Lower lobe of right lung (tissue), 2 donors: ENCODE measurements around the gene CDCA5. TPM values are rescaled to one million over a fixed set of nuclear protein-coding genes. Genes with fewer than 3 reads are reported as not detected.

Experiments
- ATAC-seq, 2 donors: fragments of 200-7000 bp; cut with Tn5 transposase; one replicate each; pipeline ENCODE4 v1.9.1; 2020 to 2022; ENCODE audit warnings: mild to moderate bottlenecking in 2 of 2, moderate library complexity in 2 of 2
- DNase-seq: peaks from one replicate; pipeline ENCODE4 v3.0.0-alpha.2; 2020
- H3K27ac ChIP-seq: fragments of 200-600 bp; one replicate; pipeline ENCODE4 v1.8.0; 2022
- H3K27me3 ChIP-seq: fragments of 200-600 bp; one replicate; pipeline ENCODE4 v1.8.0; 2022; ENCODE audit warnings: low read depth
- H3K36me3 ChIP-seq: fragments of 200-600 bp; one replicate; pipeline ENCODE4 v1.8.0; 2022; ENCODE audit warnings: mild to moderate bottlenecking
- H3K4me1 ChIP-seq: fragments of 200-600 bp; one replicate; pipeline ENCODE4 v1.8.0; 2022
- H3K4me3 ChIP-seq: fragments of 200-600 bp; one replicate; pipeline ENCODE4 v1.8.0; 2022; ENCODE audit warnings: mild to moderate bottlenecking
- H3K9me3 ChIP-seq: fragments of 200-600 bp; one replicate; pipeline ENCODE4 v1.8.0; 2022
- CTCF ChIP-seq: fragments of 200-600 bp; IDR thresholded peaks from one replicate; pipeline ENCODE4 v1.8.0; 2022; ENCODE audit warnings: antibody characterized with exemption, mild to moderate bottlenecking
- intact Hi-C: fragments of 100-400 bp; cut with DNase I; formaldehyde crosslinking; loops from one replicate; pipeline ENCODE4 v1.11.0; 2022
- total RNA-seq: library from RNA; stranded (reverse); fragmentation: NEBNext Ultra II Directional; extraction: Animal tissue kit (Norgen Biotek cat#: 25700); gene quantifications from one replicate; pipeline ENCODE4 v1.2.1, GENCODE V29; 2021
- donor health status: DM: no; HTN: yes; CAD: no; lungs with severe emphysema.

CDCA5 gene
- total RNA-seq, 1 donor from 2014 or later, result 2.8 TPM

GRCh38 chr11:65113839-65114238 is 30.0 kb upstream of the CDCA5 start:
- Histone ChIP-seq H3K36me3 (peaks cover 39% of the 10 kb centered on the region), H3K9me3 (no peaks in the 10 kb centered on the region), H3K27me3 (no peaks in the 10 kb centered on the region), H3K4me1 (peaks cover 50% of the 10 kb centered on the region), H3K27ac (peak overlapping the region; percentile 74), H3K4me3 (no peak overlapping the region)
- intact Hi-C loops, result no loop called here
- ATAC-seq (no peak), DNase-seq (no peak)
- no peak for TF ChIP-seq CTCF

GRCh38 chr11:65113361-65113756 is 29.5 kb upstream of the CDCA5 start:
- Histone ChIP-seq H3K4me1 (peaks cover 50% of the 10 kb centered on the region), H3K27ac (peak overlapping the region; percentile 74), H3K4me3 (peak overlapping the region; percentile 60), H3K27me3 (no peaks in the 10 kb centered on the region), H3K9me3 (no peaks in the 10 kb centered on the region), H3K36me3 (peaks cover 39% of the 10 kb centered on the region)
- DNase-seq, result no peak
- intact Hi-C loops, result no loop called here
- ATAC-seq, result no peak
- no peak for TF ChIP-seq CTCF

GRCh38 chr11:65112546-65113360 is 28.9 kb upstream of the CDCA5 start:
- H3K4me3 ChIP-seq, result peak overlapping the region; percentile 60
- intact Hi-C loops, result no loop called here
- ATAC-seq (peak; percentile 77 to 80), DNase-seq (peak; percentile 83)
- no peaks in the 10 kb centered on the region for H3K9me3 ChIP-seq
- H3K36me3 ChIP-seq, result peaks cover 39% of the 10 kb centered on the region
- H3K4me1 ChIP-seq, result peaks cover 50% of the 10 kb centered on the region
- H3K27me3 ChIP-seq, result no peaks in the 10 kb centered on the region
- peak; percentile 92 for TF ChIP-seq CTCF
- peak overlapping the region; percentile 74 for H3K27ac ChIP-seq

- Histone ChIP-seq H3K36me3 (peaks cover 45% of the 10 kb centered on the region), H3K9me3 (no peaks in the 10 kb centered on the region), H3K4me1 (peaks cover 48% of the 10 kb centered on the region), H3K27me3 (no peaks in the 10 kb centered on the region), H3K27ac (peak within 1 kb of the TSS; percentile 74), H3K4me3 (peak within 1 kb of the TSS; percentile 60)
- ATAC-seq (peak; percentile 92 to 94), DNase-seq (peak; percentile 99)
- TF ChIP-seq CTCF, result no peak
- intact Hi-C loops, result no loop called here
Measured at GRCh38 chr11:65111744-65112545, 28.1 kb upstream of the CDCA5 start, which contains the start of gene TM7SF2. Gene TM7SF2, plus strand, starts transcription at chr11:65111872. Its CDS starts 144 bp downstream, at chr11:65112016.

GRCh38 chr11:65111159-65111743 is 27.4 kb upstream of the CDCA5 start:
- ATAC-seq, result no peak

More at GRCh38 chr11:65111159-65111743, 27.4 kb upstream of the CDCA5 start:
- no peak for TF ChIP-seq CTCF
- Histone ChIP-seq H3K4me3 (peak overlapping the region; percentile 60), H3K27ac (no peak overlapping the region), H3K27me3 (no peaks in the 10 kb centered on the region), H3K36me3 (peaks cover 41% of the 10 kb centered on the region), H3K4me1 (peaks cover 41% of the 10 kb centered on the region), H3K9me3 (no peaks in the 10 kb centered on the region)
- DNase-seq, result no peak
- intact Hi-C loops, result no loop called here
